Dermis microvascular lymphatic vessel endothelial cell (primary cell): ENCODE data around the gene BRPF1. TPM values are rescaled to one million over a fixed set of nuclear protein-coding genes. Genes with fewer than 3 reads are reported as not detected.

Experiments used
- DNase-seq, 2 donors: peaks; one replicate each; pipeline versions ENCODE4 v3.0.0 to v3.0.0-alpha.2; 2010; ENCODE audit warnings: low read depth in 2 of 2
- total RNA-seq: library from RNA; depleted of rRNA; stranded (reverse); fragments of >200 nt; gene quantifications from 2 replicates; pipeline ENCODE4 v1.2.1, GENCODE V29; 2014

BRPF1 gene
- 12.2 and 17.8 TPM in 2 replicates for total RNA-seq

- DNase-seq = peak; percentile 96 to 99
Measured at GRCh38 chr3:9731206-9732079, at the start of gene BRPF1. Gene BRPF1, plus strand, starts transcription at chr3:9731735. Its CDS starts 2,406 bp downstream, at chr3:9734141.

DNA sequence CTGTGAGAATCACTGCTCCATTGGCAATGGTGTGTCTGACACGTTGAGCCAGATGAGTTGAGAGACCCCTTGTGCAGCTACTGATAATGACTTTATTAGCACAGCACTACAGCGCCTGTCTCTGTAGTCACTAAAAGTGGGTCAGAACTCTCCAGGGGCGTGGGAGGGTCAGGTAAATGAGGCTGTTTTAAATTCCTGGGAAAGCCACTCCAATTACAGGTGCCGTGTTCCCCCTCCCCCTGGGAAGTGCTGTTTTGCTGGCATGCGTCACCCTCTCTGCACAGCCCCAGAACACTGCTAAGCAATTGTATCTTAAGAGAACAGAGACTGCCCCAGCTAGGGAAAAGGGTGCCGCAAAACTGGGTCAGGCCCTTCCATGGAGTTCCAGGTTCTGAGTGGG lies 49.4 kb upstream of the BRPF1 start:
- DNase-seq = no peak

DNA sequence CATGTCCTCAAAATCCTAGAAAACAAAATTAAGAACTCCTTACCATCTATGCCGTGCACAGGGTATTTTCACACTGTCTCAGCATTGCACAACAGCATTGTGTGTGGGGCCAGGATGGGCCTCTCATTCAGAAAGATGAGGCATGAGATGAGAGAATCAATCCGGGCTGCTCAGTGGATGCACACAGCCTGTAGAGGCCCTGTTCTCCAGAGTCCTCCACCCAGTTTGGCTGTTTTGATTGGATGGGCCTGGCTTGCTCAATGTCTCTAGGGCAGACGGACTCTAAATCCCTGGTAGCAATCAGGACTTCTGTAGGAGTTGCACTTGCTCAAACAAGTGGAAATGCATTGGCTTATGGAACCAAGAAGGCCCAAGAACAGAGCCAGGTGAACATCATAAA lies 48.1 kb upstream of the BRPF1 start:
- DNase-seq = no peak

DNA sequence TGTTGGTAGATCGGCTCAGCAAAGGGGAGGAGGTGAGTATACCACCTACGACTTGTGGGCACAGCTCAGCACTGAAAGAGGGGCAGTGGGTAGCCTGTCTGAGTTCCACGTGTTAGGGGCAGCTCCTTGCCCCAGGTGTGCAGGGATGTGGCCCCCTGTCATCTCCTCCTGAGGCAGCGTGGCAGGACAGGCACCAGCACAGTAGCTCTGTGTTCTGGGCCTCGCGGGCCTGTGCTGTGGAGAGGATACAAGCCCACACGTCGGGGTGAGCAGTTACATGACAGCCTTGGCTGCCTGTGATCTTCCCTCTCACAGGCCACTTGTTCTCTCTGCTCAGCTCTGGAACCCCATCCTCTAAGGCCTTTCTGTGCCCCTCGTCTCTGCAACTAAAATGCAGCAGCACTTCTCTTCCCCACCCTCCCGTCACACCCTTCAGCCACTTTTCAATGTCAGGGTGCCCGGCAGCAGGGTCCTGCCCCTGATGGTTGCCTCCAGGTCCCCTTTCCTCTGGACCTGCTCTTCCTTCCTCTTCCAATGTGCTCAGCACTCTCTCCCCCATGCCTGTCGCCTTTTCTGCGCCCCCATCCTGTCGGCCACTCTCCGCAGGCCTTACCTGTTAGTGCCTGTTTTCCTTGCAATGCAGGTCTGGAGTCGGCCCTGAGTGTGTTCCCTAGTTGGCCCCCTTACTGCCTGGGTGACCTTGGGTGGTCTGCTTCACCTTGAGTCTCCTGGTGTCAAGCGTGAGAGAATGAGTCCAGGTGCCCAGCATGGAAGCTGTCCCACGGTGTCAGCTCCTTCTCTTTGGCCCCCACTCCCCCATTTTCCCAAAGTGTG lies 46.1 kb upstream of the BRPF1 start:
- no peak for DNase-seq

- DNase-seq = no peak
Measured at GRCh38 chr3:9686050-9686550, 45.4 kb upstream of the BRPF1 start.

- no peak for DNase-seq
Measured at GRCh38 chr3:9686703-9687102, 44.8 kb upstream of the BRPF1 start.

DNA sequence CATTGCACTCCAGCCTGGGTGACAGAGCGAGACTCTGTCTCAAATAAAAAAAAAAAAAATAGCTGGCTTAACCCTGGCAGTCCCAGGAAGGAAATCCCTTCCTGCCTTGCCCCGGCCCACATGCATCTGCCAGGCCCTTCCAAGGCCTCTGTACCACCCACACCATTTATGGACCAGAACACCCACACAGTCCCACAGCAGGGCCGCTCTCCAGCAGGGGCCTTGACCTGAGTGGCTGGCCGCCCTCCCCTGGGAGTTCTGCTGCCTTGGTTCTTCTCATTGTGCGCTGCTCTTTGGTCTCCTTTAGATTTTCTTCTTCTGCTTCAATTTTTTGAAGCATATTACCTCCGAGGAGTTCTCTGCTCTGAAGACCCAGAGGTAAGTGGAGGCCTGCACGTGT lies 44.0 kb upstream of the BRPF1 start:
- no peak for DNase-seq

DNA sequence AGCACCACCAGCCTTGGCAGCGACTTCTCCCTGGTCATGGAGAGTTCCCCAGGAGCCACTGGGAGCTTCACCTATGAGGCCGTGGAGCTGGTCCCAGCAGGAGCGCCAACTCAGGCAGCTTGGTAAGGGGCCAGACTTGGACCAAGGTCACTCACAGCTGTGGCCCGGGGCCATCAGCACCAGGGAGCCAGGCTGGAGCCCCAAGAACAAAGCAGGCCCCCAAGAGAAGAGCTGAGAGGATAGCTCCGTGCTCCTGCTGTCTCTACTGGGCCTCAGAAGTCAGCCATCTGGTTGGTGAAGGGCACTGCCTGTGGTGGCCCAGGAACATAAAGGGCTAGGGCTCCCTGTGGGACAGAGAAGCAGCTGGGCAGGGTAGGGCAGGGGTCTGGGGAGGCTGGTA lies 42.6 kb upstream of the BRPF1 start:
- no peak for DNase-seq

DNA sequence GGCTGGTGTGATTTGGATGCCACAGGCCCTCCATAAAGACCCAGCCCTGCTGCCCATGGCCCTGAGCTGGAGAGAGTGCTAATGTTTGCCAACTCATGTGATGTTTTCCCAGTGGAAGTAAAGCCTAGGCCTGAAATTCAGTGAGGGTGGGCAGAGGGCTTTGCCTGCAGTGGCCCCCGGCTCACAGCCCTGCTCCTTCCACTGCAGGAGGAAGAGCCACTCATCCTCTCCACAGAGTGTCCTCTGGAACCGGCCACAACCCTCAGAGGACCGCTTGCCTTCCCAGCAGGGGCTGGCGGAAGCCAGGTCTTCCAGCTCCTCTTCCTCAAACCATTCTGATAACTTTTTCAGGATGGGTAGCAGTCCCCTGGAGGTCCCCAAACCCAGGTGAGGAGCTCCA lies 41.8 kb upstream of the BRPF1 start:
- DNase-seq = no peak

DNA sequence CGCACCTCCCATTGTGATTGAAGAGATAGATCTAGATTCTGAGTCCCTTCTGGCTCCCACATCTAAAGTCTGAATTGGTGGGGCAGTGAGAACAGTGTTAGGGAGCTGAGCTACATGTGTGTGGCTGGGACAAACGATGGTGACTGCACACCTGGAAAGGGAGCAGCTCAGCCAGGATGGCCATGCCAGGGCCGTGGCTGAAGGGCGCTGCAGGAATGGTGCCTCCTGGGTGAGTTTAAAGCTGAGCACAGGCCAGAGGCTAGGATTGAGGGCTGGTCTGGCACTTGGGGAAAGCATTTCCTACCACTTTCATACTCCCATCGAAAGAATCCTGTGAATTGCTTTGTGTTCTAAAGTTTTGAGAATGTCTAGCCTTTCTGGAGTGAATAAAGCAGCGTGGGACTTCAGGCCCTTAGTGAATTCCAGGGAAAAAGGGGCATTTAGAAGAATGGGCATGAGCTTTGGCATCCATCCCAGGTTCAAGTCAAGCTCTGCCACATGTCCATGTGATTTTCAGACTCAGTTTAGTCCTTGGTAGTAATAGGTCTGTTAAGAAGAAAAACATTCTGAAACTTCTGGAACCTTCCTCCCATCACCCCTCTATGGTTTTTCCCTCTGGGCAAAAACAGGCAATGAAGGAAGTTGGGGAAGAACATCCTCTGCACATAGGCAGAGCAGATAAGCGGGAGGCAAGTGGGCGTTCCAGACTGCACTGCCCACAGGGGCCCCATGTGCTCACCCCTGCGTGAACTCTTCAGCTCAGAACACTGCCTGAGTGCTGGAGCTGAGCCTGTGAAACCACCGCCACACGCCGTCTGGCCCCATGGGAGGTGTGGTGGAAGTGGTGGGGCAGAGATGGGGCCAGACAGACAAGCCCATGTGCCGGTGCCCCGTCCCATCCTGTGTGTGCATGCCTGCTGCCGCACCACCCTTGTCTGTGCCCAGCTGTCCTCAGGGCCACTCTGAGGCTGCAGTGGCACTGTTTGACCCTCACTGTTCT lies 40.8 kb upstream of the BRPF1 start:
- no peak for DNase-seq

- DNase-seq = no peak
Measured at GRCh38 chr3:9691636-9692035, 39.9 kb upstream of the BRPF1 start.

- no peak for DNase-seq
Measured at GRCh38 chr3:9692416-9692815, 39.1 kb upstream of the BRPF1 start.

DNA sequence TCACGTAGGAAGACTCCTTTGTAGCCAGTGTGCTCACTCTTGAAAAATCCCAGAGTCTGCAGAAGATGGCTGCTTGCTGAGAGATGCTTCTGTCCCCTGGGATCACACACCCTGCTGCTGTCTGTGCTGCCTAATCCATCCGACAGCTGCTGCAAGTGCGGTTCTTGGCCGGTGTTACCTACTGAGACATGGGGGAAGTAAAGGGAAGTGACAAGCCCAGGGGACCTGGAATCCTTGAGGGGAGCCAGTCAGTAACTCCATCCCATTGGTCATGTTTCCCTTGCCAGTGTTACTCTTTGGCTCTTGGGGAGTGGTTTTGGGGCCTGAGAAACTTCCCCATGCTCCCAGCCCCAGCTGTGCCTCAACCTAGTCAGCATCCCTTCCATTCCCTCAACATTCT lies 36.2 kb upstream of the BRPF1 start:
- no peak for DNase-seq

GRCh38 chr3:9695746-9696145 lies 35.8 kb upstream of the BRPF1 start:
- no peak for DNase-seq

DNA sequence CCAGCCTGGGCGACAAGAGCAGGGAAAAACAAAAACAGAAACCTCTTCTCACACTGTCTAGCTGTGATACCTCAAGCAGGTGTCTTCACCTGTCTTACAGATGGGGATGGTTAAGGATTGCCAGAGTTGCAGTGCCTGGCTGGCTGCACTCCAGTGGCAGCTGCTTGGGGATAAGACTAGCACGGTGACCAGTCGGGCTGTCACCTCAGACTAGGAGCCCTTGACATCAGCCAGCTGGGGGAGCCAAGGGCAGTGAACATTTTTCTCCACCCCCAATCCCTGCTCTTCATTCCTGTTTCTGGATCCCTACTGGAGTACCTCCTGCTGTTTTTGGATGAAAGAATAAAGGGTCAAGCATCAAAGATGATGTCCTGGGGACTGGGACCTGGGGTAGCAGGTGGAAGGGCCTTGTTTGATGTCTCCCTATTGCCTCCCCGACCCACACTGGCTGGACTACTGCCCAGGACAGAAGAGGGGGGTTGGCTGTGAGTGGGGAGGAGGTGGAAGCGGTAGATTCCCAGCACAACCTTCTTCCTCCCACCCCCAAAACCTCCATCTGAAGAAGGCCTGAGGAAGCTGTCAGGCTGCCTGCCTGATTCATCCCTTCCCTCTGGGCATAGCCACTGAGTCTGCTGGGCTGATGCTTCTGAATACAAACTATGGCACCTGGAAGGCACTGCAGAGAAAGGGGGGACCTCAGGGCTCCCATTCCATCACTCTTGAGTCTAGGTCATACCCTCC lies 34.9 kb upstream of the BRPF1 start:
- no peak for DNase-seq

- DNase-seq = no peak
Measured at GRCh38 chr3:9697892-9698291, 33.6 kb upstream of the BRPF1 start.

GRCh38 chr3:9698293-9698692 lies 33.2 kb upstream of the BRPF1 start:
- no peak for DNase-seq

- no peak for DNase-seq
Measured at GRCh38 chr3:9700536-9700935, 31.0 kb upstream of the BRPF1 start.

- DNase-seq = no peak
Measured at GRCh38 chr3:9701006-9701405, 30.5 kb upstream of the BRPF1 start.

DNA sequence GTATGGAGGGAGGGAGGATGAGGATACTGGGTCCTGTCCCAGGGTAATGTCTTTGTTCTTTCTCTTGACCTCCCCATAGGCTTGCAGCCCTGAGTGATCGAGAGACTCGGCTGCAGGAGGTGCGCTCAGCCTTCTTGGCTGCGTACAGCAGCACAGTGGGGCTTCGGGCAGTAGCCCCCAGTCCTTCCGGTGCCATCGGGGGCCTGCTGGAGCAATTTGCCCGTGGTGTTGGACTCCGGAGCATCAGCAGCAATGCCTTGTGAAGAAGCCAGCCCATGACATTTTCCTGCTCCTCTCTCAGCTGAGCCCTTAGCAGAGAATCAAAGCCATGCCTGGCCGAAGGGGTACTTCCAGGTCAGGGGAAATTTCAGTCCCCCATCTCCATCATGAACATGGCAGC lies 29.8 kb upstream of the BRPF1 start:
- no peak for DNase-seq

DNA sequence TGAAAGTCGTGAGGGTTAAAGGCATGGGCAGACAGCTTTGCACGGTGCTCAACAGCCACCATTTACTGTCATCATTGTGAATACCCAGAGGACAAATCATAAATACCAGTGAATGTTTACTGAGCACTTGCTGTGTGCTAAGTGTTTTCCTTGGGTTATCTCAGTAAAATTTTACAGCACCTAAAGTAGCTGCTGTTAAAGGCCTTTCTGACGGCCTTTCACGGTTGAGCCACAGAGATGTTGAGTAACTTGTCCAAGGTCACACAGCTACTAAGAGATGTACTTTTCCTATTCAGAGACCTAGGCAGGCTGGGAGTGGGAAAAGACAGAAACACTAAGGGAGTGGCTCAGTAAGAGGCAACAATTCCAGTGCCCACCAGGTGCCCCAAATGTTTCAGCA lies 28.3 kb upstream of the BRPF1 start:
- no peak for DNase-seq
